Measurements from ENCODE around the gene SRRM4. TPM values are rescaled to one million over a fixed set of nuclear protein-coding genes. Genes with fewer than 3 reads are reported as not detected.

Gene SRRM4
- total RNA-seq, 2 experiments from 2014 or later, result not detected

- H3K36me3 ChIP-seq (ENCODE audit: insufficient read depth, low read length), result no peaks in the 10 kb centered on the region
- no peak for ATAC-seq (ENCODE audit: poor library complexity)
- ChIA-PET CTCF (no interaction called here), POLR2A (no interaction called here)
- Mint-ChIP-seq H3K27me3 (peaks cover 30% of the 10 kb centered on the region), H3K9me3 (no peaks in the 10 kb centered on the region), H3K4me1 (ENCODE audit: low read depth) (no peaks in the 10 kb centered on the region), H3K4me3 (no peak overlapping the region), H3K27ac (no peak overlapping the region), H3K36me3 (ENCODE audit: low read depth) (no peaks in the 10 kb centered on the region)
- H3K9me3 ChIP-seq (ENCODE audit: control insufficient read depth in 1 of 2, insufficient read depth in 1 of 2, low read length in 2 of 2), result peaks cover 0 to 20% of the 10 kb centered on the region in 2 experiments
- TF ChIP-seq CTCF (IDR thresholded peaks at IDR 0.05), result no peak
- peaks cover 14 to 21% of the 10 kb centered on the region in 2 experiments for H3K27me3 ChIP-seq (ENCODE audit: control insufficient read depth in 1 of 2, insufficient read depth in 2 of 2, low read length in 2 of 2)
- intact Hi-C loops (cut with DNase I, micrococcal nuclease), result no loop called here
- no peaks in the 10 kb centered on the region for H3K4me1 ChIP-seq (ENCODE audit: insufficient read depth, low read length)
- DNase-seq, result no peak
- H3K27ac ChIP-seq (ENCODE audit: low read depth in 1 of 2, low read length in 2 of 2), result no peak overlapping the region
- H3K4me3 ChIP-seq (ENCODE audit: low read length), result no peak overlapping the region
These were observed 198.1 kb downstream of the SRRM4 start for GRCh38 chr12:119179335-119180021.

- Mint-ChIP-seq H3K36me3 (ENCODE audit: low read depth) (no peaks in the 10 kb centered on the region), H3K9me3 (no peaks in the 10 kb centered on the region), H3K27ac (no peak overlapping the region), H3K27me3 (peaks cover 30% of the 10 kb centered on the region), H3K4me3 (no peak overlapping the region), H3K4me1 (ENCODE audit: low read depth) (no peaks in the 10 kb centered on the region)
- Histone ChIP-seq H3K27ac (ENCODE audit: low read depth in 1 of 2, low read length in 2 of 2) (no peak overlapping the region), H3K4me3 (ENCODE audit: low read length) (no peak overlapping the region), H3K27me3 (ENCODE audit: control insufficient read depth in 1 of 2, insufficient read depth in 2 of 2, low read length in 2 of 2) (peaks cover 11 to 16% of the 10 kb centered on the region in 2 experiments), H3K36me3 (ENCODE audit: insufficient read depth, low read length) (no peaks in the 10 kb centered on the region), H3K4me1 (ENCODE audit: insufficient read depth, low read length) (no peaks in the 10 kb centered on the region), H3K9me3 (ENCODE audit: control insufficient read depth in 1 of 2, insufficient read depth in 1 of 2, low read length in 2 of 2) (peaks cover 0 to 20% of the 10 kb centered on the region in 2 experiments)
- CTCF ChIA-PET, result no interaction called here
- ATAC-seq (ENCODE audit: poor library complexity), result no peak
- no peak for TF ChIP-seq CTCF (IDR thresholded peaks at IDR 0.05)
- DNase-seq, result no peak
- POLR2A ChIA-PET, result no interaction called here
- intact Hi-C loops (cut with DNase I, micrococcal nuclease), result no loop called here
These were observed 199.2 kb downstream of the SRRM4 start for GRCh38 chr12:119180380-119181040.

GRCh38 chr12:119181202-119181601, 199.9 kb downstream of the SRRM4 start:
- H3K27me3 ChIP-seq (ENCODE audit: control insufficient read depth in 1 of 2, insufficient read depth in 2 of 2, low read length in 2 of 2), result peaks cover 11 to 16% of the 10 kb centered on the region in 2 experiments
- H3K4me1 Mint-ChIP-seq (ENCODE audit: low read depth), result no peaks in the 10 kb centered on the region
- peaks cover 27% of the 10 kb centered on the region for H3K27me3 Mint-ChIP-seq
- ChIA-PET POLR2A (no interaction called here), CTCF (no interaction called here)
- H3K36me3 ChIP-seq (ENCODE audit: insufficient read depth, low read length), result no peaks in the 10 kb centered on the region
- H3K4me3 Mint-ChIP-seq, result no peak overlapping the region
- TF ChIP-seq CTCF (IDR thresholded peaks at IDR 0.05), result no peak
- no peak for DNase-seq
- H3K36me3 Mint-ChIP-seq (ENCODE audit: low read depth), result no peaks in the 10 kb centered on the region
- no peaks in the 10 kb centered on the region for H3K4me1 ChIP-seq (ENCODE audit: insufficient read depth, low read length)
- no peak overlapping the region for H3K4me3 ChIP-seq (ENCODE audit: low read length)
- H3K27ac ChIP-seq (ENCODE audit: low read depth in 1 of 2, low read length in 2 of 2), result no peak overlapping the region
- intact Hi-C loops (cut with DNase I, micrococcal nuclease), result no loop called here
- no peak overlapping the region for H3K27ac Mint-ChIP-seq
- no peak for ATAC-seq (ENCODE audit: poor library complexity)
- H3K9me3 ChIP-seq (ENCODE audit: control insufficient read depth in 1 of 2, insufficient read depth in 1 of 2, low read length in 2 of 2), result peaks cover 0 to 16% of the 10 kb centered on the region in 2 experiments
- H3K9me3 Mint-ChIP-seq, result no peaks in the 10 kb centered on the region

Data from CD4-positive, alpha-beta T cell (primary cell).